T-helper 1 cell treated with Interleukin-12 subunit alpha and Interleukin-12 subunit beta and Interleukin-4 antibody, amounts not matched to agents 30 ng/mL and 1 ng/mL, for 36 hours (primary cell): ENCODE measurements around the gene VSX1. TPM values are rescaled to one million over a fixed set of nuclear protein-coding genes. Genes with fewer than 3 reads are reported as not detected.

Experiments used
- intact Hi-C: fragments of 100-400 bp; cut with micrococcal nuclease; formaldehyde crosslinking; loops from one replicate; pipeline ENCODE4 v1.15.1; 2024
- total RNA-seq: library from RNA; stranded (reverse); gene quantifications from 2 replicates; pipeline ENCODE4 v1.2.3, GENCODE V29; 2022

VSX1 gene
- total RNA-seq, 1 donor from 2014 or later, result not detected

- intact Hi-C loops, result no loop called here
Observed at GRCh38 chr20:25087186-25087929, 5.4 kb upstream of the VSX1 start.

GRCh38 chr20:25085756-25086495 is 4.0 kb upstream of the VSX1 start:
- intact Hi-C loops, result no loop called here

- intact Hi-C loops, result loop anchor here (5.0 kb wide), 1 partner anchor 113 kb away; the partner anchor contains the start of gene ENTPD6
Observed at GRCh38 chr20:25084626-25085187, 2.8 kb upstream of the VSX1 start.

GRCh38 chr20:25083773-25084625 is 2.1 kb upstream of the VSX1 start:
- intact Hi-C loops, result loop anchor here (1.0 to 5.0 kb wide), 3 partner anchors 95 to 315 kb away; partner anchors contain the start of gene ENTPD6

GRCh38 chr20:25083141-25083772 is 1.3 kb upstream of the VSX1 start:
- intact Hi-C loops, result loop anchor here (1.0 to 5.0 kb wide), 3 partner anchors 96 to 316 kb away; partner anchors contain the start of gene ENTPD6

GRCh38 chr20:25082498-25082873 is 545 bp upstream of the VSX1 start:
- intact Hi-C loops, result loop anchor here (5.0 kb wide), 1 partner anchor 115 kb away; the partner anchor contains the start of gene ENTPD6

- intact Hi-C loops, result loop anchor here (5.0 kb wide), 1 partner anchor 116 kb away; the partner anchor contains the start of gene ENTPD6
Observed at GRCh38 chr20:25081065-25081729, 744 bp downstream of the VSX1 start.

- intact Hi-C loops, result no loop called here
Observed at GRCh38 chr20:25079171-25079570, 2.8 kb downstream of the VSX1 start.

GRCh38 chr20:25078662-25079061 is 3.3 kb downstream of the VSX1 start:
- intact Hi-C loops, result no loop called here

GRCh38 chr20:25077610-25078169 is 4.3 kb downstream of the VSX1 start:
- intact Hi-C loops, result no loop called here

GRCh38 chr20:25076731-25077609 is 5.0 kb downstream of the VSX1 start:
- intact Hi-C loops, result no loop called here

- intact Hi-C loops, result no loop called here
Observed at GRCh38 chr20:25076201-25076600, 5.7 kb downstream of the VSX1 start.

GRCh38 chr20:25073544-25073943 is 8.4 kb downstream of the VSX1 start:
- intact Hi-C loops, result no loop called here

GRCh38 chr20:25072226-25072811 is 9.6 kb downstream of the VSX1 start:
- intact Hi-C loops, result no loop called here

- intact Hi-C loops, result no loop called here
Observed at GRCh38 chr20:25071734-25072133, 10.2 kb downstream of the VSX1 start.

- intact Hi-C loops, result no loop called here
Observed at GRCh38 chr20:25070821-25071473, 11.0 kb downstream of the VSX1 start.

GRCh38 chr20:25067102-25067987 is 14.6 kb downstream of the VSX1 start:
- intact Hi-C loops, result loop anchor here (10.0 kb wide), 1 partner anchor 963 kb away; no protein-coding TSS in a partner anchor
